HCT116 (cell line): Measurements from ENCODE around the gene MYEF2. TPM values are rescaled to one million over a fixed set of nuclear protein-coding genes. Genes with fewer than 3 reads are reported as not detected.

Source experiments
- ATAC-seq: fragments of 200-7000 bp; cut with Tn5 transposase; 2 replicates; pipeline ENCODE4 v1.9.1; 2020; ENCODE audit warnings: mild to moderate bottlenecking, moderate library complexity
- BruUV-seq: library from RNA; stranded (reverse); fragments of 400-500 nt; replicated peaks from 2 replicates; lab custom pipeline; 2021; lab: Mats Ljungman, UMichigan
- CTCF ChIA-PET: fragments of 300-600 bp; sonication (Branson Sonifier 250); formaldehyde crosslinking; loops from one replicate; lab custom pipeline; 2021; ENCODE audit warnings: antibody characterized with exemption; lab: Charles Lee
- POLR2A ChIA-PET: fragments of 300-600, 350-600 bp; sonication (Branson Sonifier 250); formaldehyde crosslinking; loops from one replicate; lab custom pipeline; 2021; ENCODE audit warnings: antibody characterized with exemption; lab: Charles Lee
- RAD21 ChIA-PET, 2 experiments: fragments of 300-600 bp; sonication (Branson Sonifier 250); formaldehyde crosslinking; loops; one replicate each; lab custom pipeline; 2023; ENCODE audit warnings: low total read pairs in 2 of 2; ENCODE audit not compliant: uncharacterized antibody in 2 of 2, unreplicated experiment in 2 of 2, low non-redundant PET in 1 of 2; lab: Charles Lee
- DNase-seq: peaks from one replicate; pipeline ENCODE4 v3.0.0-alpha.2; 2010; ENCODE audit warnings: low read depth, low spot score
- H2AFZ ChIP-seq: fragments of 200-600 bp; shearing (Covaris generic), sonication (generic); 2 replicates; pipeline ENCODE4 v1.6.1; 2017; ENCODE audit warnings: low read depth, mixed run types, mixed read lengths, antibody characterized with exemption, low read length; ENCODE audit not compliant: poor library complexity, severe bottlenecking
- H3K27ac ChIP-seq: 2 replicates; pipeline ENCODE4 v1.5.1; 2012; ENCODE audit warnings: low read depth, low read length
- H3K27me3 ChIP-seq: fragments of 200-600 bp; sonication (generic); 2 replicates; pipeline ENCODE4 v1.6.1; 2016; ENCODE audit warnings: mixed run types, low read length, mixed read lengths; ENCODE audit not compliant: insufficient read depth
- H3K36me3 ChIP-seq, 2 experiments: fragments of 200-500 bp in 1 of 2; fragments of 200-600 bp in 1 of 2; sonication (Bioruptor generic) in 1 of 2; sonication (generic) in 1 of 2; 2 replicates each; pipeline versions ENCODE4 v1.5.1 to v1.6.1; 2014 to 2016; ENCODE audit warnings: low read length in 2 of 2, inconsistent platforms in 1 of 2, mixed read lengths in 1 of 2, mixed run types in 1 of 2; ENCODE audit not compliant: insufficient read depth in 2 of 2, control insufficient read depth in 1 of 2
- H3K4me1 ChIP-seq, 2 experiments: fragments of 200-600 bp in 1 of 2; sonication (generic) in 1 of 2; 2 replicates each; pipeline versions ENCODE4 v1.5.1 to v1.6.1; 2012 to 2017; ENCODE audit warnings: low read length in 2 of 2, inconsistent platforms in 1 of 2, mild to moderate bottlenecking in 1 of 2, mixed read lengths in 1 of 2, mixed run types in 1 of 2, moderate library complexity in 1 of 2; ENCODE audit not compliant: insufficient read depth in 2 of 2, control insufficient read depth in 1 of 2
- H3K4me2 ChIP-seq: fragments of 200-600 bp; sonication (generic); 2 replicates; pipeline ENCODE4 v1.6.1; 2017; ENCODE audit warnings: mixed run types, low read length, mixed read lengths
- H3K4me3 ChIP-seq, 2 experiments: fragments of 200-600 bp in 1 of 2; sonication (generic) in 1 of 2; replicated peaks in 1 of 2; 2 replicates each; pipeline ENCODE4 v1.5.1; 2011 to 2016; ENCODE audit warnings: low read length in 2 of 2, control low read depth in 1 of 2, low read depth in 1 of 2, mild to moderate bottlenecking in 1 of 2, mixed read lengths in 1 of 2, mixed run types in 1 of 2
- H3K79me2 ChIP-seq: fragments of 200-600 bp; sonication (generic); 2 replicates; pipeline ENCODE4 v1.6.1; 2017; ENCODE audit warnings: mild to moderate bottlenecking, mixed run types, low read length, moderate library complexity, mixed read lengths; ENCODE audit not compliant: insufficient read depth
- H3K9ac ChIP-seq: fragments of 200-600 bp; sonication (generic); 2 replicates; pipeline ENCODE4 v1.6.1; 2016; ENCODE audit warnings: low read length, mixed read lengths
- H3K9me2 ChIP-seq: fragments of 200-600 bp; sonication (generic), shearing (Covaris generic); 2 replicates; pipeline ENCODE4 v1.6.1; 2017; ENCODE audit warnings: mixed run types, mild to moderate bottlenecking, moderate library complexity; ENCODE audit not compliant: insufficient read depth
- H3K9me3 ChIP-seq, 2 experiments: fragments of 200-500 bp in 1 of 2; fragments of 200-600 bp in 1 of 2; sonication (Bioruptor generic) in 1 of 2; sonication (generic) in 1 of 2; 2 replicates each; pipeline ENCODE4 v1.6.1; 2014 to 2017; ENCODE audit warnings: low read length in 2 of 2, mixed read lengths in 2 of 2, inconsistent platforms in 1 of 2, low read depth in 1 of 2, mild to moderate bottlenecking in 1 of 2, mixed run types in 1 of 2, moderate library complexity in 1 of 2; ENCODE audit not compliant: control insufficient read depth in 1 of 2, insufficient read depth in 1 of 2
- H4K20me1 ChIP-seq: fragments of 200-600 bp; sonication (generic), shearing (Covaris generic); 2 replicates; pipeline ENCODE4 v1.6.1; 2017; ENCODE audit warnings: mixed run types, mild to moderate bottlenecking, moderate library complexity; ENCODE audit not compliant: insufficient read depth
- CBX3 ChIP-seq: IDR thresholded peaks from 2 replicates; pipeline ENCODE4 v1.6.1; 2012; ENCODE audit warnings: low read depth
- EGR1 ChIP-seq: IDR thresholded peaks from 2 replicates; pipeline ENCODE4 v1.6.1; 2012; ENCODE audit warnings: low read depth
- EZH2phosphoT487 ChIP-seq: fragments of 200-600 bp; IDR thresholded peaks from 2 replicates; pipeline ENCODE4 v1.6.1; 2018; ENCODE audit warnings: antibody characterized with exemption, borderline replicate concordance
- FOSL1 ChIP-seq: IDR thresholded peaks from 2 replicates; pipeline ENCODE4 v1.6.1; 2012; ENCODE audit warnings: low read depth
- POLR2A ChIP-seq: IDR thresholded peaks from 2 replicates; pipeline ENCODE4 v1.7.0; 2011; ENCODE audit warnings: borderline replicate concordance; ENCODE audit not compliant: insufficient read depth, insufficient read length; ENCODE audit errors: extremely low read depth
- POLR2AphosphoS5 ChIP-seq: IDR thresholded peaks from 2 replicates; pipeline ENCODE4 v1.6.1; 2011; ENCODE audit warnings: mild to moderate bottlenecking, low read depth, low read length, moderate library complexity
- SIN3A ChIP-seq: IDR thresholded peaks from 2 replicates; pipeline ENCODE4 v1.6.1; 2012; ENCODE audit warnings: low read depth
- SP1 ChIP-seq: IDR thresholded peaks from 2 replicates; pipeline ENCODE4 v1.6.1; 2012; ENCODE audit warnings: low read depth
- SRF ChIP-seq: IDR thresholded peaks from 2 replicates; pipeline ENCODE4 v1.6.1; 2012; ENCODE audit warnings: low read depth
- TCF7L2 ChIP-seq: IDR thresholded peaks from 2 replicates; pipeline ENCODE4 v1.7.0; 2011; ENCODE audit warnings: borderline replicate concordance, inconsistent platforms; ENCODE audit not compliant: insufficient read depth, insufficient read length; ENCODE audit errors: extremely low read depth
- YY1 ChIP-seq: IDR thresholded peaks from 2 replicates; pipeline ENCODE4 v1.6.1; 2011; ENCODE audit warnings: low read length, low read depth, moderate library complexity, mild to moderate bottlenecking; ENCODE audit not compliant: insufficient replicate concordance; ENCODE audit errors: extremely low read depth
- ZFX ChIP-seq: fragments of 450-650 bp; IDR thresholded peaks from 2 replicates; pipeline ENCODE4 v1.6.1; 2017
- intact Hi-C: fragments of 100-400 bp; cut with micrococcal nuclease; formaldehyde crosslinking; loops from 2 replicates; pipeline ENCODE4 v1.10.0; 2022
- total RNA-seq: library from RNA; stranded (reverse); gene quantifications from one replicate; pipeline ENCODE4 v1.2.1, GENCODE V29; 2021; ENCODE audit not compliant: unreplicated experiment
- TF ChIP-seq, protein P1 (sequence below): IDR thresholded peaks from 2 replicates; pipeline ENCODE4 v1.6.1; 2011; ENCODE audit warnings: mild to moderate bottlenecking, low read length, moderate library complexity; ENCODE audit not compliant: insufficient replicate concordance; ENCODE audit errors: extremely low read depth
- TF ChIP-seq, protein P2 (sequence below), 3 experiments: fragments of 200-600 bp in 1 of 3; sonication (generic) in 1 of 3; IDR thresholded peaks in 2 of 3; conservative IDR thresholded peaks in 1 of 3; 2 replicates each; pipeline ENCODE4 v1.5.1; 2012 to 2017; ENCODE audit warnings: low read depth in 2 of 3, low read length in 2 of 3, antibody characterized with exemption in 1 of 3, borderline replicate concordance in 1 of 3, control low read depth in 1 of 3, mild to moderate bottlenecking in 1 of 3, mixed read lengths in 1 of 3, mixed run types in 1 of 3, moderate library complexity in 1 of 3; ENCODE audit not compliant: insufficient read depth in 1 of 3
- TF ChIP-seq, protein P3 (sequence below): IDR thresholded peaks from 2 replicates; pipeline ENCODE4 v1.6.1; 2012; ENCODE audit warnings: low read depth

MYEF2 gene
- total RNA-seq, 1 experiment from 2014 or later = 0.69 TPM

DNA sequence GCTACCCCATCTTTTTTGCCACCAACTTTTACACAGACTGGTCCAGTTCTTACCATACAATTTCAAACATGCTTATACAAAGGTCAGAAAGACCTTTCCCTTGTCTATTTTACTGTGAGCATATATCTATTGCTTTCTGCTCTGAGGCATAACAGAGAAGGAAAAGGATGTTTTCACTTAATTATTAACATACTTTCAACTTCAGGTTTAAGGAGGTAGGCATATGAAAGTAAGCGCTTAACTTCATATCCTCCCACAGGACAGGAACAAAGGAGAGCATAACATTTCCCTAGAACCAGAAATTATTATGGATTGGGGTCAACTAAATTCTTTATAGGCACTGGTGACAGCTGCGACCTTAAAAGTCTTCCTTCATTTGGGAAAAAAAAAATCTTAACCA is 1.1 kb downstream of the MYEF2 start:
- no TSS peak for BruUV-seq
- CTCF ChIA-PET = no interaction called here
- H3K9me2 ChIP-seq = no peaks in the 10 kb centered on the region
- no peak overlapping the region for H3K4me3 ChIP-seq
- no peak overlapping the region for H3K27ac ChIP-seq
- TF ChIP-seq FOSL1 (no peak), ZFX (no peak), CBX3 (no peak), POLR2A (no peak), SRF (no peak), SP1 (no peak), EGR1 (no peak), SIN3A (no peak), EZH2phosphoT487 (no peak), TCF7L2 (no peak), POLR2AphosphoS5 (no peak), YY1 (no peak)
- TF ChIP-seq, protein P1, sequence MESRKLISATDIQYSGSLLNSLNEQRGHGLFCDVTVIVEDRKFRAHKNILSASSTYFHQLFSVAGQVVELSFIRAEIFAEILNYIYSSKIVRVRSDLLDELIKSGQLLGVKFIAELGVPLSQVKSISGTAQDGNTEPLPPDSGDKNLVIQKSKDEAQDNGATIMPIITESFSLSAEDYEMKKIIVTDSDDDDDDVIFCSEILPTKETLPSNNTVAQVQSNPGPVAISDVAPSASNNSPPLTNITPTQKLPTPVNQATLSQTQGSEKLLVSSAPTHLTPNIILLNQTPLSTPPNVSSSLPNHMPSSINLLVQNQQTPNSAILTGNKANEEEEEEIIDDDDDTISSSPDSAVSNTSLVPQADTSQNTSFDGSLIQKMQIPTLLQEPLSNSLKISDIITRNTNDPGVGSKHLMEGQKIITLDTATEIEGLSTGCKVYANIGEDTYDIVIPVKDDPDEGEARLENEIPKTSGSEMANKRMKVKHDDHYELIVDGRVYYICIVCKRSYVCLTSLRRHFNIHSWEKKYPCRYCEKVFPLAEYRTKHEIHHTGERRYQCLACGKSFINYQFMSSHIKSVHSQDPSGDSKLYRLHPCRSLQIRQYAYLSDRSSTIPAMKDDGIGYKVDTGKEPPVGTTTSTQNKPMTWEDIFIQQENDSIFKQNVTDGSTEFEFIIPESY = no peak
- TF ChIP-seq, protein P2, sequence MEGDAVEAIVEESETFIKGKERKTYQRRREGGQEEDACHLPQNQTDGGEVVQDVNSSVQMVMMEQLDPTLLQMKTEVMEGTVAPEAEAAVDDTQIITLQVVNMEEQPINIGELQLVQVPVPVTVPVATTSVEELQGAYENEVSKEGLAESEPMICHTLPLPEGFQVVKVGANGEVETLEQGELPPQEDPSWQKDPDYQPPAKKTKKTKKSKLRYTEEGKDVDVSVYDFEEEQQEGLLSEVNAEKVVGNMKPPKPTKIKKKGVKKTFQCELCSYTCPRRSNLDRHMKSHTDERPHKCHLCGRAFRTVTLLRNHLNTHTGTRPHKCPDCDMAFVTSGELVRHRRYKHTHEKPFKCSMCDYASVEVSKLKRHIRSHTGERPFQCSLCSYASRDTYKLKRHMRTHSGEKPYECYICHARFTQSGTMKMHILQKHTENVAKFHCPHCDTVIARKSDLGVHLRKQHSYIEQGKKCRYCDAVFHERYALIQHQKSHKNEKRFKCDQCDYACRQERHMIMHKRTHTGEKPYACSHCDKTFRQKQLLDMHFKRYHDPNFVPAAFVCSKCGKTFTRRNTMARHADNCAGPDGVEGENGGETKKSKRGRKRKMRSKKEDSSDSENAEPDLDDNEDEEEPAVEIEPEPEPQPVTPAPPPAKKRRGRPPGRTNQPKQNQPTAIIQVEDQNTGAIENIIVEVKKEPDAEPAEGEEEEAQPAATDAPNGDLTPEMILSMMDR (IDR thresholded peaks at IDR 0.05 in 2 of 3, conservative IDR thresholded peaks at IDR 0.05 in 1 of 3; ENCODE audit: borderline replicate concordance in 1 of 3, insufficient read depth in 1 of 3, low read depth in 2 of 3, low read length in 2 of 3) = no peak
- TF ChIP-seq, protein P3, sequence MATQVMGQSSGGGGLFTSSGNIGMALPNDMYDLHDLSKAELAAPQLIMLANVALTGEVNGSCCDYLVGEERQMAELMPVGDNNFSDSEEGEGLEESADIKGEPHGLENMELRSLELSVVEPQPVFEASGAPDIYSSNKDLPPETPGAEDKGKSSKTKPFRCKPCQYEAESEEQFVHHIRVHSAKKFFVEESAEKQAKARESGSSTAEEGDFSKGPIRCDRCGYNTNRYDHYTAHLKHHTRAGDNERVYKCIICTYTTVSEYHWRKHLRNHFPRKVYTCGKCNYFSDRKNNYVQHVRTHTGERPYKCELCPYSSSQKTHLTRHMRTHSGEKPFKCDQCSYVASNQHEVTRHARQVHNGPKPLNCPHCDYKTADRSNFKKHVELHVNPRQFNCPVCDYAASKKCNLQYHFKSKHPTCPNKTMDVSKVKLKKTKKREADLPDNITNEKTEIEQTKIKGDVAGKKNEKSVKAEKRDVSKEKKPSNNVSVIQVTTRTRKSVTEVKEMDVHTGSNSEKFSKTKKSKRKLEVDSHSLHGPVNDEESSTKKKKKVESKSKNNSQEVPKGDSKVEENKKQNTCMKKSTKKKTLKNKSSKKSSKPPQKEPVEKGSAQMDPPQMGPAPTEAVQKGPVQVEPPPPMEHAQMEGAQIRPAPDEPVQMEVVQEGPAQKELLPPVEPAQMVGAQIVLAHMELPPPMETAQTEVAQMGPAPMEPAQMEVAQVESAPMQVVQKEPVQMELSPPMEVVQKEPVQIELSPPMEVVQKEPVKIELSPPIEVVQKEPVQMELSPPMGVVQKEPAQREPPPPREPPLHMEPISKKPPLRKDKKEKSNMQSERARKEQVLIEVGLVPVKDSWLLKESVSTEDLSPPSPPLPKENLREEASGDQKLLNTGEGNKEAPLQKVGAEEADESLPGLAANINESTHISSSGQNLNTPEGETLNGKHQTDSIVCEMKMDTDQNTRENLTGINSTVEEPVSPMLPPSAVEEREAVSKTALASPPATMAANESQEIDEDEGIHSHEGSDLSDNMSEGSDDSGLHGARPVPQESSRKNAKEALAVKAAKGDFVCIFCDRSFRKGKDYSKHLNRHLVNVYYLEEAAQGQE = no peak
- TF ChIP-seq, all 23 proteins: peak for 0
- Histone ChIP-seq H3K27me3 (no peaks in the 10 kb centered on the region), H4K20me1 (no peaks in the 10 kb centered on the region), H3K9ac (no peak overlapping the region), H3K9me3 (no peaks in the 10 kb centered on the region), H3K4me2 (no peak overlapping the region), H3K79me2 (no peaks in the 10 kb centered on the region), H2AFZ (no peak overlapping the region), H3K4me1 (no peaks in the 10 kb centered on the region), H3K36me3 (no peaks in the 10 kb centered on the region)
- ChIA-PET POLR2A (no interaction called here), RAD21 (no interaction called here)
- DNase-seq (no peak), ATAC-seq (no peak)
- intact Hi-C loops = no loop called here
